Measurements from ENCODE around the gene USP47.

GRCh38 chr11:11806586-11806985 is 35.2 kb upstream of the USP47 start:
- TF ChIP-seq EZH2phosphoT487 (IDR thresholded peaks at IDR 0.05; ENCODE audit: insufficient read depth, low read depth): no peak
- no peak for TF ChIP-seq EZH2 (IDR thresholded peaks at IDR 0.05; ENCODE audit: insufficient read depth, poor library complexity, severe bottlenecking)

Data from GM23248 (cell line).